ENCODE data around the gene CACNA1D.
A peak's percentile ranks its signal among the peaks of the same experiment; 100 is the strongest.
"Not testable (repeated sequence)": the region's sequence is repeated elsewhere in the genome, so short reads cannot be mapped to it uniquely, and the experiment has no call there.

Gene CACNA1D

DNA sequence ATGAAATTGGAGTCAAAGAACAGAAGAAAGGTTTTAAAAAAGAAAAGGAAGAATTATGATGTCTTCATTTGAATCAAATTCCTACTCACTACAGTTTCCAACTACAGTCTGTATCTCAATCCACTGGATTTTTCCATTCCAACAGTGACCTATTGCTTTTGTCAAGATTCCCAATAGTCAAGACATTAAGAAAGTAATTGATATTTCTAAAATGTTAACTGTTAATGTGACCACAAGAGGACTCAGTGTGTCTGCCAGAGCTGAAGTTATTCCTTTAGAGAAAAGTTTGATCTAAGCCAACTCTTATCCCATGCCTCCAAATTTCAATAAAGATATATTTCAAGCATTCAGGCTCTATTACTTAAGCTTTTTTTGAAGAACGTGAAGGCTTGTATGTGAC, 163.2 kb downstream of the CACNA1D start:
- DNase-seq (ENCODE audit: low spot score): no peak

DNA sequence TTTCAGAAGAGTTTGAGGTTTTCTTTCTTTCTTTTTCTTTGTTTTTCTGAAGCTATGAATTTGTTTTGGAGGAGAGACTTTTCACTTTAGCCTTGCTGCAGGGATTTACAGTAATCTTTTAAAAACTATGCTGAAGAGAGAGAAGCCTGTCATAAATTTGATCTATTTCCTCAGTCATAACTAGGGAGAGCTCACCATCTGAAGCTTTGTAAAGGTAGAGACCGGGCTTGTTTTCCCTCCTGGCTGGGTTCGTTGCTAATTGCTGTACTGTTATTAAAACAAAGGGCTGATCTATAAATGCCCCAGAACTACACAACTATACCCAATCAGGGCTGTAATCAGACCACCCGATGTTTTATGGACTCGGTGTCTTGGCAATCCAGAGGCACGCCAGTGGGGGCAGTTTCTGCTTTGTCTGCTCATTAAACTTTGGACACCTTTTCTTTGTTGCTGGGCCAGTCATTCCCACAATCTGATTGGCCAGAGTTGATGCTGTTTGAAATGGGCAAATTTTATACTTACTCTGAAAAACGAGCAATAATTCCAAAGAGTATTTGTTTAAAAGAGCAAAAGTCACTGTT, 164.3 kb downstream of the CACNA1D start:
- DNase-seq (ENCODE audit: low spot score): no peak

DNA sequence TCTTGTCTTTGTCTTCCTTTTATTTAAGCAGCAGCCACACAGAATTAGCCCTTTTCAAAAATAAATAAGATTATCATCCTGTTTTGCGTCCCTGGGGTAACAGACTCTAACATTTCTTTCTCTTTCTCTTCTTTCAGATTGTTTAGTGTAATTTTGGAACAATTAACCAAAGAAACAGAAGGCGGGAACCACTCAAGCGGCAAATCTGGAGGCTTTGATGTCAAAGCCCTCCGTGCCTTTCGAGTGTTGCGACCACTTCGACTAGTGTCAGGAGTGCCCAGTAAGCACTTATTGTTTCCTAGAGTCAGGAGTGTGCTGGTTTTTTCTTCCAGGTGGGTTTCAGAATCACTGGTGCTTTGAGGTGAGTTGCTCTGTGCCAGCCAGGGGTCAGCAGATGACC, 165.6 kb downstream of the CACNA1D start:
- no peak for DNase-seq (ENCODE audit: low spot score)

DNA sequence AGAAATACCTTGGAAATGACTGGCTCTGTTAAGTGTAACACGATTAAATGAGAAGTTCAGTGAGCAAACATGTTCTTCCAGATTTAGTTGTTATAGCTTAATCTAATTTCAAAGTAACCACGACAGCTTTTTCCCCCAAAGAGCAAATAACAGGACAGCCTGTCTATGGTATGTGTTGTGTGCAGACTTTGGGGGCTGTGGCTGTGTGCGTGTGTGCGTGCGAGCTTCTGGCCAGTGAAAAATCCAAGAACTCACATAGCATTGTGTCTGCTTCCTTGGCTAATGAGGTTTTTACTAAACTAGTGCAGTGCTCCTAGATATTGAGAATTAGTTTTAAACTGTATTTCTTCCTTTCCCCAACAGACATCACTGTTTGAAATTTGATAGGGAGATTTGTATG, 167.1 kb downstream of the CACNA1D start:
- no peak for DNase-seq (ENCODE audit: low spot score)

DNA sequence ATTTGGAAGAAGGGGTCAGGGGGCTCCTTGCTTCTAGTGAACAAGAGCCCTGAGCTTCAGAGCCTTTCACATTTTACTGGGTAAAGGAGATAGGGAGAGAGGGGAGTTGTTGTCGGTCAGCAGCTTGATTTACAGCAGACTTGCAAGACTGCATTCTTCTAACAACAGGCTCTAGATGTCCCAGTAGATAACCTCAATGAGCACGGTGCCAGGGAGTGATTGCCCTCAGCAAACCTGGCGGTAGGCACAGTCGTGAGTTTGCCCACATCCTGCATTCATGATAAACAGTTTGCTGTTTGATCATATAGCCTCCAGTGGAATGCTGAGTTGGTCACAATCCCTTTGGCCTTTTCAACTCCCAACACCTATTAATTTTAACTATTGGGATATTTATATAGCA, 170.4 kb downstream of the CACNA1D start:
- DNase-seq (ENCODE audit: low spot score): not testable (repeated sequence)

DNA sequence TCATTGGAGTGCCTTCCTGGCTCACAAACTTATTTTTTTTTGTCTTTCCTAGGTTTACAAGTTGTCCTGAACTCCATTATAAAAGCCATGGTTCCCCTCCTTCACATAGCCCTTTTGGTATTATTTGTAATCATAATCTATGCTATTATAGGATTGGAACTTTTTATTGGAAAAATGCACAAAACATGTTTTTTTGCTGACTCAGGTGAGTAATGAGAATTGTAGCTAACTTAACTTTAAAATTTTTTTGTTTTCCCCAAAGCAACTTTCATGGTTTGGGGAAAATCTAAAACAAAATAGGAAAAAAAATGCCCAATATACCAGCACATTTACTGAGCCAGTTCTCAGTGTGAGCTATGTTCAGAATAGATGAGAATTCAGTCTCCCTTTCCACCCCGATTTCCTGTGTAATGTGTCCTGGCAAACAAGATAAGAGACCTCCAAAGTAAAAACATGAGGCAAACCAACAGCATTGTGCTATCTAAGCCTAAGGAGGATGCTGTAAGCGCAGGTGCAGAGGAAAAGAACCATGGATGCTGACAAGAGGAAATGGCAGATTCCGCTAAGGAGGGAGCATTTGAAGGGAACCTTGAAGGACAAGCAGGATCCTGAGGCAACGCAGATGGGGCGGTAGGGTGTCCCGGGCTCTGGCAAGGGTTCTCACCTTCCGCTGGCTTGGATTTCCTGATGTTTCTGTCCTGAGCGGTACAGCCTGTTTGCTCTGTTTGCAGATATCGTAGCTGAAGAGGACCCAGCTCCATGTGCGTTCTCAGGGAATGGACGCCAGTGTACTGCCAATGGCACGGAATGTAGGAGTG, 171.4 kb downstream of the CACNA1D start:
- DNase-seq (ENCODE audit: low spot score): no peak

DNA sequence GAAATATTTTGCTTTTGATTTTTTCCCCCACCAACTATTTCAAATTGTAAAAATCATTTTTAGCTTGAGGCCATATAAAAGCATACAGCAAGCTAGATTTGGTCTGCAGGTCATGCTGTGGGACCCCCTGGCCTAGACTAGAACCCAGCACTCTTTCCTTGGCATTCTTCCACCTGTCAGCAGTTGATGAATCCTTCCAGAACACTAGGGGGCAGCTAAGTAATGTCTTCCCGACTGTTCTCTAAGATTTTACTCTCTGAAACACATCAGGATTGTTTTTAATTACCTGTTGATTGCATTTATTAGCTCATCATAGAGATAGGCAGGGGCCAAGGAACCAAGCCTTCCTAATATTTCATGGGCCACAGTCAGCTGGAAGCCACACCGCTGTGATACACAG, 174.5 kb downstream of the CACNA1D start:
- DNase-seq (ENCODE audit: low spot score): peak; percentile 23

DNA sequence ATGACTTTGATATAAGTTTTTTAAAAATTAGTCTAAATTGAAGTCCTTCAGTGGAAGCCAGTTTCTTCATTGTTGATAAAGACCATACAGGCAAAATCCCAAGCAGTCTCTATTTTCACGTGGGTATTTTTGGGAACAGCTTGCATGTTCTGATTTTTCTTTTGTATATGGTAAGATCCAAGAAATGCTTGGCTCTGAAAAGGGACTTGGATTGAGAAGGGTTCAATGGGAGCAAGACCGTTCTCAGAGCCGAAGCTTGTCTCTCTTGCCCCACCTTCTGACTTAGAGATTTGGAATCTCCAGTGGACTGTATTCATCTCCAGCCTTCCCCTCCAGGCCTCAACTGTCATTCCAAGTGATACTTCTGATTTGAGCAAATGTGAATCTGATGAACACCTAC, 176.3 kb downstream of the CACNA1D start:
- DNase-seq (ENCODE audit: low spot score): no peak

DNA sequence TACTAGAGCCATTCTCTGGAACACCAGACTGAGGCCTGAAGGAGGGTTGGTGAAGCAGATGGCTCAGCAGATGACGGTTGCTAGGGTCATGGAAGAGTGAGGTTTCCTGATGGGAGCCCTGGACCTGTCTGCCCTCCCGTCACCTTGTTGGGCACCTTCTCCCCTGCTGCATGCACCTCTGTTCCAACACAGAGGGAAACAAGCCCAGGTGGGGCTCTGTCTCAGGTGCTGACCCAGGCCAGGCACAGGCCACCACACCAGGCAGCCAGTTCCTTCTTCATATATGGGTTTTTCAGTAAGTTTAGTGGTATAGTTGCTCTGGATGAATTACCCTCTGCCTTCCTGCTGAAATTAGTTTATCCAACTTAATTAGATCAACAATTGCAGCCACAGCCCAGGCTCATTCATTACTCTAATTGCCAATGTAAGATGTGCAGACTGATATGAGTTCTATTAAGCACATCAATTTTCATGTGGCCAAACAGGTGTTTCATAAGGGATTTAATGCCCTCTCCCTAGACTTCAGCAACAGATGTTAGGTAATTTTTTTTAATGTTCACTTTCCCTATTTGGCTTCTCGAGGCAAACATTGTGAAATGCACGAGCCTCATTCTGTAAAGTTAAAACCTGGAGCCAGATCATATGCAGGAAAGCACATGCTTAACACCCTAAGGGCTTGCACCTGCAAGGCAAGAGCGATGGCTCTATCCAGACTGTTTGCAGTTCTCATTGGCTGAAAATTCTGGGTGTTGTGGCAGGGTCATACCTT, 177.0 kb downstream of the CACNA1D start:
- no peak for DNase-seq (ENCODE audit: low spot score)

DNA sequence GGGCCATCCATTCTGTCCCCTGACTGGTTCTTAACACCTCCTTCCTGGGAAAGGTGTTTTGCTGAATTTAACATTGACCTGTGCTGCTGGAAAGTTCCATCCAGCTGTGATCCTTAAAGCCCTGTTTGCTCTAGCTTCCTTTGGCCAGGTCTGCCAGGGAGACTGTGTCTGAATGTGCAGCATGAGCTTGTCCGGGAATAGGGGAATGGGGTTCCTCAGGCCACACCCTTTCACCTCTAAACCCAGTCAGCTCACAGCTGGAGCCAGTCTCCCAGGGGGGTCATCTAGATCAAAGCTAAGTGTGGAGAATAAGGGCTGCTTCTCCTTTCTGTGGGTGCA, 177.5 kb downstream of the CACNA1D start:
- DNase-seq (ENCODE audit: low spot score): no peak

DNA sequence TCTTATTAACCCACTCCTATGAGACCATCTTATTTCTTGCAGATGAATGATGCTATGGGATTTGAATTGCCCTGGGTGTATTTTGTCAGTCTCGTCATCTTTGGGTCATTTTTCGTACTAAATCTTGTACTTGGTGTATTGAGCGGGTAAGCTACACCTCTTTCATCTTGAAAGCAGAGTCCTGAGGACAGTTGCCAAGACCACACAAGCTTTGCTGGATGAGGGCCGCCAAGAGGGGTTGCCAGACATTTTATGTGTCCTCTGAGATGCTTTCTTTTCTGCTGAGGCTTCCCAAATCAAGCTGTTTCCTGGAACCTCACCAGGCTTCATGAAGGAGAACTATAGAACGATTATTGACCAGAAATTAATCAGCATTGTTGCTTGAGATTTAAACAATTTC, 178.6 kb downstream of the CACNA1D start:
- DNase-seq (ENCODE audit: low spot score): no peak

DNA sequence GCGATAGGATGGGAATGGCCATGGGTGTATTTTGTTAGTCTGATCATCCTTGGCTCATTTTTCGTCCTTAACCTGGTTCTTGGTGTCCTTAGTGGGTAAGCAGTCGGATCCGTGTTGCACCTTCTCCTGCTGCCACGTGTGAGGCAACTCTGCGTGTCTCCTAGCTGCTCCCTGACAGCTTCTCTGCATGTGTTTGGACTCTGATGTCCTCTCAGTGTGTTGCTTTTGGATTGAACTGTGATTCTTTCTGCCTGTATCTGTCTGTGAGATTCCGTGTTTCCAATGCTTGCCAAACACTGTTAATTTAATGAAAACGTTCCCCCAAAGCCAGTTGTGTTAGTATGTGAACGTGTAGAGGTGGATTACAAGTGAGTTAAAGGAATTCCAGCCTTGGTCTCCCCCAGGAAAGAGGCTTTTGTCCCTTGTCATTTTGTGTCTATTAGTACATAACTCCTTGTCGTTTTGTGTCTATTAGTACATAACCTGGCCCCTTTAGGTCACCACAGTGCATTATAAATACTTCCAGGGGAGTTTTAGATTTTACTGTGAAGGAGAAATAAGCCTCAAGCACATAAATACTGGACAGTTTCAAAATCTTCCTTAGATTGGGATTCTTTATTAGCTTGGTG, 179.4 kb downstream of the CACNA1D start:
- no peak for DNase-seq (ENCODE audit: low spot score)

DNA sequence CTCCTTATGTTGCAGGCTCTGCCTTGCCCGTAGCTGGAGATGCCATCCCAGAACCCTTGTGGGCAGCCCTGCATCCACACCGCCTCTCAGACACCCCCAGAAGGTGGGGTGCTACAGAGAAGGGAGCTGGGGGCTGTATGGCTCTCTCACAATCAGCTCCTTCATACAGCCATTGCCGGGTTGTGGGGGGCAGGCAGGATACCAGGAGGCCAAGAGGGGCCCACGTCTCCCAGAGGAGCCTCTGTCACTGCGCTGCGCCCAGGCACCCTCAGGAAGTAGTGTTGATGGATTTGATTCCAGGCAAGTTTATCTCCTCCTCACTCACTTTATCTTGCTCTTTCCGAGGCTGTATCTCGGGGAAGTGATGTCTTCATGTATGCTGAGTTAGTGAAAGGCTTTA, 180.2 kb downstream of the CACNA1D start:
- DNase-seq (ENCODE audit: low spot score): no peak

DNA sequence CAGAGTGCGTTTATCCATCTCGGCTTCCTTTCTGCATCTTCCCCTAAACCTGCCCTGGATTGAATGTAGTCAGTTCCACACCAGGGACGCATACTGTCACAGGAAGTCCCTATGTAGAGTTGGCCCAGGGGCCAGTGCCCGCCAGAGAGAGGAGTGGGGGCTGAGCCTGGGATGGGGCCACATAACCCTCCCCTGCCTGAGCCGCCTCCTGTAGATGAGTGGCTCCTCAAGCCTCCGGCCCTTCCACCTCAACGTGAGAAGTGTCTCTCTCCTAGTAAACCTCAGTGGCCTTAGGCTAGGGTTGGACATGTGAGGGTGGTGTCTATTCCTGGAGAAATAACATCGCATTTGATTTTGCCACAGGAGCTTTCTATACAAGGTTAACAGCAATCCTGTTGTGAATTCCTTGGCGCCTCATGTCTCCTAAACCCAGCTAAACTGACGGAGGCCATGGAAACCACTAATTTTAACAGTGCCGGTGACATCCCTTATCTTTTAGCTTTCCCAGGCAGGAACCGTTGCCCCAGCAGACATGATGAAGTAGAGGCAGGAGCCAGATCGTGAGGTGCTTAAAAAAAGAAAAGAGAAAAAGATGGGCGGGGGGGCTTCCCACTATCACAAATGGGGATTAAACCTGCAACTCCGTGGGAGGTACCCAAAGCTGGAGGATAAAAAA, 180.7 kb downstream of the CACNA1D start:
- DNase-seq (ENCODE audit: low spot score): no peak

DNA sequence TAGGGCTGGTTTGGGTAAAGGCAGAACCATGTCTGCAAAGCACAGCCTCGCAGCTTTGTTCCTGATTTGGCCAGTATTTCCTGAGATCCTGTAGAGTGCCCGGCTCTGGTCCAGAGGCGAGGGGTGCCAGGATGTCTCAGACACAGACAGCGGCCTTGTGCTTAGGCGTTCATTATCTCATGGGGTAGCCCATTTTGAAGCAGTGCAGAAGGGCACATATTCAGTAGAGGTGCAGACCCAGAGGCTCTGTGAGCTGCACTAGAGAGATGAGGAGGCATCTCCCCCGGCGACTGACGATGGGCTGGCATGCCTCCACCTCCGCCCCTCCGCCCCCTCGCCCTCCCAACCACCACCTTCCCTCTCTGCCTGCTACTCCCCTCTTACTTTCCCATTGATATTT, 181.5 kb downstream of the CACNA1D start:
- DNase-seq (ENCODE audit: low spot score): no peak

DNA sequence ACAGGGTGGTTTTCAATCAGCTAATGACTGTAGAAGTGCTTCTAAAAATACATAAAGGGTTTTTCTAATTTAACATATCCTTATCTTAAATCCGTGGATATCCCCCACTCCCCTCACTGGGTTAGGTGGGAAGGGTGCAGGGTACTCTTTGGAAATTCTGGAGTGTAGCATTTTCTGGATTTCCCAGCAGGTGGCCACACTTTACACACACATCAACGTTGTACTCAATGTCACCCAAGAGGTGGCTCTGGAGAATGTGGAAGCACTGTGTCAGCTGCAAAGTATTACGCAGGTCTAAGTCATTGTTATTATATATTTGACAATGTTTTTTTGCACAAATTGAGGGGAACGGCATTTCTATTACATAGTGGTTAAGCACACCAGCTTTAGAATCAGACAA, 183.0 kb downstream of the CACNA1D start:
- no peak for DNase-seq (ENCODE audit: low spot score)

DNA sequence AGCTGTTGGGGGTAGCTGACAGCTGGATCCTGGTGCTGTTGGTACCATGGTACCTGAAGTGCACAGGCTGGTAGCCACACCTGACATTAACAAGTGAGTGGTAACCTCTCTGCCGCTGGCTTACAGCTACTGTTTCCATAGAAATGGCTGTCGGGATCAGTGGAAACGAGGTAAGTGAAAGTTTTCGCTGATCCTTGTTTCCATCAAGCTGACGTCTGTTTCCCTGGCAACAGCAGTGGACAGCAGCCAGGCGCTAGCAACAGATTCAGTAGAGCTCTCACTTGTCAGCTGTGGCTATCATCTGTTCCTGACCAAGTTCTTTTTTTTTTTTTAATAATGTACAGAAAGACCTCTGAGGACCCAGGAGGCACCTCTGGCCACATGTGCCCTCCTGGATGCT, 185.6 kb downstream of the CACNA1D start:
- no peak for DNase-seq (ENCODE audit: low spot score)

DNA sequence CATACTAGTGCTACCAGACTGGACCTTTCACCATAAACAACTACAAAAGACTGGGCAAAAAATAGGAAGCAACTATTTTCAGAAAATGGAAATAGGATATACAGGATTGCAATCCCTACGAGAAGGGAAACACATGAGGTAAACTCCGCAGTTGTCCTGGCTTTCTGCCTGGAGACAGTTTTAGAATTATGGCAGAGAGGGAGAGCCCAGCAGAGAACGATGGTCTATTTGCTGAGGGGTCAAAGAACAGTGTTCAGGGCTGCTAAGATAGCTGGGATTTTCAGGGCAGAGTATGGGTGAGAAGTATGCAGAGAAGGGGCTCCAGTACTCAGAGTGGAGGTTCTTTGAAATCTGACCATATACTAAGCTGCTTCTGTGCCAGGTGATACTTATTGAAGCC, 188.4 kb downstream of the CACNA1D start:
- DNase-seq (ENCODE audit: low spot score): no peak

DNA sequence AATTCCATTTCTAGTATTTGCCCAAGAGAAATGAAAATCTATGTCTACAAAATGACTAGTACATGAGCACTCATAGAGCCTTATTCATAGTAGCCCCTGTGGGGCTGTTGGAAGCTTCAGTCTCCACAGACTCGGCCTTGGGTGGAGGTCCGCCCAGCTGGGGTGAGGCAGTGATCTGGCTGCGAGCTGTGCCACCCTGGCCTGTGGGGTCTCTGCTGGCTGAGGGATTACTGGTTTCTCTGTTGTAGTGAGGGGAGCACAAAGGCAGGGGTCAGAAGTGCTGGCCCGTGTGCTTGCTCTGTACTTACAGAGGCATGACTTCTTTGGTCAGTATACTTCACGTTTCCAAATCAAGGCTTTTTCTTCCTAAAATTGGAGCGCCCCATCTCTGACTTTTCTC, 193.7 kb downstream of the CACNA1D start:
- DNase-seq (ENCODE audit: low spot score): no peak

DNA sequence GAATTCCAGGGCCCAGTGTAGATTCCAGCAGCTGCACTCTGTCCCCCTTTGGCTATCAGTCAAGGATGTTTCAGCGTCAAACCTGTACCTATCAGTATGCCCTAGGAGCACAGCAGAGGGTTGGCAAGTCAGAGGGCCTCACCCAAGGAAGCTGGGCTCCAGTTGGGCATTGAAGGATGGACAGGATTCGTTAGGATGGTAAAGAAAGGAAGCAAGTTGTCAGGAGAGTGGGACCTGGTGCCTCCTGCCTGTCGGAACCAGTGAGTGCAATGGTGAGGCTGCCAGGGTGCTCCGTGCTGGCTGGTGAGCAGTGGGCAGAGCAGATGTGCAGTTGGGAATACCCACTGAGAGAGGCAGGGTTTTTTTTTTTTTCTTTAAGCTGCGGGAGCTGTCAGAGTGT, 194.6 kb downstream of the CACNA1D start:
- DNase-seq (ENCODE audit: low spot score): no peak

DNA sequence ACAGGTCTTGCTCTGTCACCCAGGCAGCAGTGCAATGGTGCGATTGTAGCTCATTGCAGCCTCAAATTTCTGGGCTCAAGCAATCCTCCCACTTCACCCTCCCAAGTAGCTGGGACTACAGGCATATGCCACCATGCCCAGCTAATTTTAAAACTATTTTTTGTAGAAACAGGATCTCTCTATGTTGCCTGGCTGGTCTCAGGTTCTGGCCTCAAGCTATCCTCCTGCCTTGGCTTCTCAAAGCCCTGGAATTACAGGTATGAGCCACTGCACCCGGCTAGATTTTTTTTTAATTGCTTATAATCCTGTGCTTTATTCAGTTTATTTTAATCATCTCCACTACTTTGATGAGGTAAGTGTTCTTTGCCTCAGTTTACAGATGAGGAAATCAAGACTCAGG, 195.3 kb downstream of the CACNA1D start:
- DNase-seq (ENCODE audit: low spot score): no peak

DNA sequence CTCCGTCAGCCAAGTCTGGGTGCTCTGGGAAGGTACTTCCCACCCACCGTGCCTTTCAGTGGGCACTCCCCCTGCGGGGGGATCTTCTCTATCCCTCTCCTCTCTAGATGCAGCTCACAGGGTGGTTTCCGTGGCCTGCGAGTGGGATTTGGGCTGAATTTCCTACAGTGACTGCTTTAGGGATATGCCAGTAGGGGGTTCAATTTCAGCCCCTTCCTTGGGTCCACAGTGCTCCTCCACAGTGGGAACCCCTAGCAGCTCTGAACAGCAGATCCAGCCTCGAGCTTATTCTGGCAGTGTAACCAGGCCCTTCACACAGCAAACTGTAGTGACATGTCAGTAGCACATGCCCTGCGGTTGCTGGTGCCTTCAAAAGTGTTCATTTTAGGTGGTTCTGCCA, 196.1 kb downstream of the CACNA1D start:
- no peak for DNase-seq (ENCODE audit: low spot score)

Measured in AG08396 (cell line).